Trophoblast cell (in vitro differentiated cells and primary cell): ENCODE results near the gene PLEKHG5.

Experiments used
- DNase-seq, 2 donors: peaks; one replicate each; pipeline ENCODE4 v3.0.0-alpha.2; 2016
- H2AFZ ChIP-seq: 2 replicates; pipeline ENCODE4 v1.6.1; 2013; ENCODE audit warnings: low read length, moderate library complexity, mild to moderate bottlenecking; ENCODE audit not compliant: insufficient read depth, poor library complexity
- H2AK5ac ChIP-seq: 2 replicates; pipeline ENCODE4 v1.6.1; 2013; ENCODE audit warnings: mild to moderate bottlenecking, low read length
- H2BK120ac ChIP-seq: 2 replicates; pipeline ENCODE4 v1.6.1; 2013; ENCODE audit warnings: low read length, mild to moderate bottlenecking, moderate library complexity; ENCODE audit not compliant: insufficient read depth, poor library complexity
- H2BK12ac ChIP-seq: 2 replicates; pipeline ENCODE4 v1.6.1; 2013; ENCODE audit warnings: mild to moderate bottlenecking, low read length, moderate library complexity
- H2BK5ac ChIP-seq: 2 replicates; pipeline ENCODE4 v1.6.1; 2013; ENCODE audit warnings: low read length, low read depth, moderate library complexity, mild to moderate bottlenecking; ENCODE audit not compliant: poor library complexity
- H3K14ac ChIP-seq: 2 replicates; pipeline ENCODE4 v1.6.1; 2013; ENCODE audit warnings: mild to moderate bottlenecking, low read length
- H3K18ac ChIP-seq: 2 replicates; pipeline ENCODE4 v1.6.1; 2013; ENCODE audit warnings: mild to moderate bottlenecking, low read length
- H3K23ac ChIP-seq: 2 replicates; pipeline ENCODE4 v1.6.1; 2013; ENCODE audit warnings: low read length
- H3K27ac ChIP-seq: 2 replicates; pipeline ENCODE4 v1.5.1; 2013; ENCODE audit warnings: low read depth, mild to moderate bottlenecking, inconsistent platforms, low read length, moderate library complexity
- H3K27me3 ChIP-seq: 2 replicates; pipeline ENCODE4 v1.6.1; 2013; ENCODE audit warnings: inconsistent platforms, mild to moderate bottlenecking, low read length, moderate library complexity; ENCODE audit not compliant: insufficient read depth
- H3K36me3 ChIP-seq, 2 experiments: 1 replicate in 1 of 2; 2 replicates in 1 of 2; pipeline ENCODE4 v1.6.1; 2013; ENCODE audit warnings: low read length in 2 of 2, mild to moderate bottlenecking in 2 of 2, moderate library complexity in 1 of 2; ENCODE audit not compliant: insufficient read depth in 2 of 2, control insufficient read depth in 1 of 2
- H3K4ac ChIP-seq: 2 replicates; pipeline ENCODE4 v1.6.1; 2013; ENCODE audit warnings: low read depth, mild to moderate bottlenecking, low read length, moderate library complexity
- H3K4me1 ChIP-seq, 2 experiments: 1 replicate in 1 of 2; 2 replicates in 1 of 2; pipeline ENCODE4 v1.6.1; 2013; ENCODE audit warnings: low read length in 2 of 2, mild to moderate bottlenecking in 2 of 2, moderate library complexity in 1 of 2; ENCODE audit not compliant: insufficient read depth in 2 of 2, control insufficient read depth in 1 of 2
- H3K4me2 ChIP-seq: 2 replicates; pipeline ENCODE4 v1.6.1; 2013; ENCODE audit warnings: inconsistent platforms, mild to moderate bottlenecking, low read length, moderate library complexity
- H3K4me3 ChIP-seq: 2 replicates; pipeline ENCODE4 v1.5.1; 2013; ENCODE audit warnings: mild to moderate bottlenecking, low read depth, low read length, inconsistent platforms
- H3K79me1 ChIP-seq: one replicate; pipeline ENCODE4 v1.6.1; 2013; ENCODE audit warnings: low read length
- H3K79me2 ChIP-seq: 2 replicates; pipeline ENCODE4 v1.6.1; 2013; ENCODE audit warnings: low read length, mild to moderate bottlenecking; ENCODE audit not compliant: control insufficient read depth, insufficient read depth, poor library complexity
- H3K9ac ChIP-seq: 2 replicates; pipeline ENCODE4 v1.6.1; 2013; ENCODE audit warnings: mild to moderate bottlenecking, low read length
- H3K9me3 ChIP-seq: 2 replicates; pipeline ENCODE4 v1.6.1; 2013; ENCODE audit warnings: low read depth, mild to moderate bottlenecking, control low read depth, inconsistent platforms, low read length; ENCODE audit not compliant: insufficient read depth
- H4K12ac ChIP-seq: 2 replicates; pipeline ENCODE4 v1.6.1; 2013; ENCODE audit warnings: low read depth, mild to moderate bottlenecking, low read length, moderate library complexity
- H4K8ac ChIP-seq: 2 replicates; pipeline ENCODE4 v1.6.1; 2013; ENCODE audit warnings: low read depth, mild to moderate bottlenecking, low read length, moderate library complexity
- H4K91ac ChIP-seq: one replicate; pipeline ENCODE4 v1.6.1; 2013; ENCODE audit warnings: low read depth, mild to moderate bottlenecking, low read length, moderate library complexity
- WGBS: extraction: QIAGEN DNeasy Blood & Tissue Kit; methylation state at CpG from one replicate; pipeline ENCODE4 v1.1.7; 2013; ENCODE audit warnings: missing lambda C conversion rate; ENCODE audit not compliant: insufficient read length, insufficient coverage; ENCODE audit errors: extremely low coverage; 5-methylcytosine and 5-hydroxymethylcytosine counted together

PLEKHG5 gene

DNA sequence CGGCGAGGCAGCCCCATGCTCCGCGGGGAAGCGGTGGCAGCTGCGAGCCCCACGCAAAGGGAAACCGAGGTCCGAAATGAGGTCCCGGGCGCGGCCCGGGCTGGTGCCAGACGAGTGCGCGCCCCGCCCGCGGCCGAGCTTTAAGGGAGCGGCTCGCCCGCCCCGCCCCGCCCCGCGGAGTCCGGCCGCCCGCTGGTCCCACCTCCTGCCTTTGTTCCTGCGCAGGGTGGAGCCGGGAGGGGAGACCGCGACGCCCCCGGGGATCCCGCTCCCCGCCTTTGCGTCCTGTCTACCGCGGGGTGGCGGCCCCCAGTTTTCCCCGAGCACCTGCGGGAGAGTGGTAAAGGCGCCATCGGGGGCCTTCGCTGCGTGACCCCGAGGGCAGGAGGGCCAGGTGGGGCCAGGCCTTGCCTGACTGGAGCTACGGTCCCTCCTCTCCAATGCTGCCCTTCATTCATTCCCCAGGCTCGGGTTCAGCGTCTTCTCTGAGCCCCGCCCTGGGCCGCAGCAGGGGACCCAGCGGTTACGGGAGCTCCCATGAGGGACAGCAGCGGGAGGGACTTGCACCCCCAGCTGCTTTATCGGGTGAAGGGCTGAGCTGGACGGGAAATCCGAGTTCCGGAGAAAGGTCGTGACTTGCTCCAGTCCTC, 71.5 kb downstream of the PLEKHG5 start, which contains the start of gene HES2:
HES2 (minus strand) TSS at position 116 of the 650 bp plus-strand sequence; CDS start at position 17, 99 bp downstream.
- Histone ChIP-seq H3K4me3 (no peak within 1 kb of the TSS), H2AFZ (no peak within 1 kb of the TSS), H3K4me1 (peaks cover 4 to 26% of the 10 kb centered on the region in 2 experiments), H3K9ac (no peak within 1 kb of the TSS), H2BK12ac (no peak within 1 kb of the TSS), H2BK120ac (peak within 1 kb of the TSS; percentile 13), H3K36me3 (no peaks in the 10 kb centered on the region), H3K79me2 (no peaks in the 10 kb centered on the region), H3K9me3 (peaks cover 6% of the 10 kb centered on the region), H3K27ac (no peak within 1 kb of the TSS), H3K14ac (no peak within 1 kb of the TSS), H3K18ac (no peak within 1 kb of the TSS), H3K4me2 (peak within 1 kb of the TSS; percentile 53), H3K27me3 (peaks cover 54% of the 10 kb centered on the region), H4K91ac (no peak within 1 kb of the TSS), H3K23ac (no peak within 1 kb of the TSS), H3K4ac (no peak within 1 kb of the TSS), H4K8ac (peak within 1 kb of the TSS; percentile 57), H3K79me1 (peaks cover 3% of the 10 kb centered on the region), H2BK5ac (no peak within 1 kb of the TSS), H4K12ac (no peak within 1 kb of the TSS), H2AK5ac (no peak within 1 kb of the TSS)
- WGBS: no CpG with 5 or more reads among the region's 62 CpGs
- peak in 1 of 2 donors; percentile 62 for DNase-seq

DNA sequence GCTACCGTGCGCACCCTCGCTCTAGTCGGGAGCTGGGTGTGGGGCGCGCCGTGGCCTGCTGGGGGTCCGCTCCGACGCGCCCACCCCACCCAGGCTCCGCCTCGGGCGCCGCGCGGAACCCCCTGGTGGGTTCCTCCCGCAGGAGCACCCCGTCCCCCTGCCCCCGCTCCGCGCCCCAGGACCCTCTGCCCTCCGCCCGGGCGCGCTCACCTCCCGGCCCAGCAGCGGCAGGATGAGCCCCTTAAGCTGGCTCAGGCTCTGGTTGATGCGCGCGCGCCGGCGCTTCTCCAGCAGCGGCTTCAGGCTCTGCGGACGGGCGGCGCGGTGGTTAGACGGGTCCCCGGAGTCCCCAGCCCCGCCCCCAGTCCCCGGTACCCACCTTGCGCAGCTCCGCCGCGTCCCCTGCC, 72.1 kb downstream of the PLEKHG5 start:
- H3K9ac ChIP-seq: no peak overlapping the region
- no CpG with 5 or more reads among the region's 48 CpGs for WGBS
- H3K18ac ChIP-seq: no peak overlapping the region
- peaks cover 8 to 27% of the 10 kb centered on the region in 2 experiments for H3K4me1 ChIP-seq
- H3K14ac ChIP-seq: no peak overlapping the region
- no peak overlapping the region for H2AFZ ChIP-seq
- no peak overlapping the region for H2BK12ac ChIP-seq
- H2BK5ac ChIP-seq: no peak overlapping the region
- peak overlapping the region; percentile 53 for H3K4me2 ChIP-seq
- no peak overlapping the region for H4K8ac ChIP-seq
- no peak overlapping the region for H2BK120ac ChIP-seq
- peaks cover 3% of the 10 kb centered on the region for H3K9me3 ChIP-seq
- H4K12ac ChIP-seq: no peak overlapping the region
- peaks cover 50% of the 10 kb centered on the region for H3K27me3 ChIP-seq
- no peaks in the 10 kb centered on the region for H3K36me3 ChIP-seq
- H3K79me2 ChIP-seq: no peaks in the 10 kb centered on the region
- DNase-seq: no peak
- peaks cover 7% of the 10 kb centered on the region for H3K79me1 ChIP-seq
- H2AK5ac ChIP-seq: no peak overlapping the region
- H3K27ac ChIP-seq: no peak overlapping the region
- H3K4me3 ChIP-seq: no peak overlapping the region
- H3K4ac ChIP-seq: no peak overlapping the region
- H4K91ac ChIP-seq: no peak overlapping the region
- no peak overlapping the region for H3K23ac ChIP-seq

DNA sequence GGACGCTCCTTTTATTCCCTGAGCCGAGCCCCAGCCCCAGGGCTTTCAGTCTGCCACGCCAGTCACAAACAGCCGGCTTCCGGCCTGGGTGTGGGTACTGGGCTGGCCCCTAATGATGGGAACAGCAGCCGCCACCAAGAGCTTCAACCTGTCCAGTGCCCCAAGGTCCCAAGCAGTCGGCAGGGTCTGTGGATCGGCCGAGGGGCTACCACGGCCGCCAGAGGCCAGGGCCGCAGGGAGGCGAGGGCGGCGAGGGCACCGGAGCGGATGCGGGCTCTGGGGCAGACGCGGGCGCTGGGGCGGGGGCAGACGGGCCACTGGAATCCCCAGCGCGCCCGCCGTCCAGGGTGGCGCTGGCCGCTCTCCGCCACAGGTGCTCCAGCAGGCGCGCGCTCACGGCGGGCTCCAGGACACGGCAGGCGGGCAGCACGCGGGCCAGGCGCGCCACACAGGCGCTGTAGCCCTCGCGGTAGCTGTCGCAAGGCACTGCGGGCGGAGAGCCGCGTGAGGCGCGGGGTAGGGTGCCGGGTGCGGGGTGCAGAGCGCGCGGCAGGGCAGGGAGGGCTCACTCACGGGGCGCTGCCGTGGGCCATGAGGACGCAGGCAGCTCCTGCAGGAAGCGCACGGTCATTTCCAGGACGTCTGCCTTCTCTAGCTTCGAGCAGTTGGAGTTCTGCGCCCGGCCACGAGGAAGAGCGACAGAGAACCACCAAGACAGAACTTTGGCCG, 72.6 kb downstream of the PLEKHG5 start:
- H3K79me1 ChIP-seq: peaks cover 8% of the 10 kb centered on the region
- H2BK12ac ChIP-seq: no peak overlapping the region
- peak; percentile 50 to 64 for DNase-seq
- H3K9me3 ChIP-seq: peaks cover 6% of the 10 kb centered on the region
- peaks cover 44% of the 10 kb centered on the region for H3K27me3 ChIP-seq
- H3K4me1 ChIP-seq: peaks cover 8 to 27% of the 10 kb centered on the region in 2 experiments
- H4K8ac ChIP-seq: no peak overlapping the region
- H3K27ac ChIP-seq: no peak overlapping the region
- no peaks in the 10 kb centered on the region for H3K79me2 ChIP-seq
- no peak overlapping the region for H3K4me3 ChIP-seq
- no peak overlapping the region for H3K14ac ChIP-seq
- no peak overlapping the region for H4K91ac ChIP-seq
- no CpG with 5 or more reads among the region's 69 CpGs for WGBS
- no peak overlapping the region for H2BK5ac ChIP-seq
- no peak overlapping the region for H4K12ac ChIP-seq
- H3K18ac ChIP-seq: no peak overlapping the region
- no peak overlapping the region for H2AK5ac ChIP-seq
- H3K4ac ChIP-seq: no peak overlapping the region
- no peaks in the 10 kb centered on the region for H3K36me3 ChIP-seq
- no peak overlapping the region for H2AFZ ChIP-seq
- H3K4me2 ChIP-seq: peak overlapping the region; percentile 14
- no peak overlapping the region for H3K23ac ChIP-seq
- H2BK120ac ChIP-seq: no peak overlapping the region
- no peak overlapping the region for H3K9ac ChIP-seq

DNA sequence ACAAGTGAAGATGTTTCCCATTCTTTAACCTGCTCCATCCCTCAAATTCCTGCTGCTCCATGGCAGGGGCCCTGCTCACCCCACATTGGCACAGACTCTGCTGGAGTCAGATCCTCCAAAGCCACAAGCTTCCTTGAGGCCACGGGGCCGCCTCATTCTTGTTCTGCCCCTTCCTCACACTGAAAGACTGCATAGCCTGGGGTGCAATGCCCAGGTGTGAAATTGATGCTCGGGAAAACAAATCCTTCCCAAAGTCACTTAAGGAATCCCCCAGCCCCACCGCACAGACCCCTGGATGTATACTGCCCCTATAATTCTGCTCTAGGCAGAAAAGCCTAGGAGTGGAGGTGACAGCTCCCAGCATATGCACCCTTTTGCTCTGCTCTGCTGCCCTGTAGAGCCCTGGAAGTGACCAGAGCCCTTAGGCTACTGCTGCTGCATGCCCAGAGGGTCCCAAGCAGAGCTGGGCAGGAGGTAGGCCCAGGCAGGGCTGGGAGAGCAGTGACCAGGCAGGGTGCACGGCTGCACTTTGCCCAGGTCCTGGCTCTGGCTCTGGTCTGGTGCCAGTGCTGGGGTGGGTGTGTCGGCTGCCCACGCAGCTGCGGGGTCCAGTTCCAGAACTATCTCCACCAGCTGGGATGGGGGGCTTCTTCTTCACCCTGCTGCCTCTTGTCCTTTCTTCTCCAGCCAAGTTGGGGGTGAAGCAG, 73.4 kb downstream of the PLEKHG5 start:
- H3K4ac ChIP-seq: no peak overlapping the region
- H2BK5ac ChIP-seq: no peak overlapping the region
- H3K9ac ChIP-seq: no peak overlapping the region
- peaks cover 8% of the 10 kb centered on the region for H3K79me1 ChIP-seq
- H3K36me3 ChIP-seq: no peaks in the 10 kb centered on the region
- H3K79me2 ChIP-seq: no peaks in the 10 kb centered on the region
- no peak overlapping the region for H3K4me2 ChIP-seq
- no peak overlapping the region for H2BK120ac ChIP-seq
- no peak overlapping the region for H4K8ac ChIP-seq
- no peak overlapping the region for H3K18ac ChIP-seq
- no peak overlapping the region for H2AK5ac ChIP-seq
- no peak overlapping the region for H3K14ac ChIP-seq
- no peak overlapping the region for H3K27ac ChIP-seq
- H4K12ac ChIP-seq: no peak overlapping the region
- no CpG with 5 or more reads among the region's 8 CpGs for WGBS
- no peak overlapping the region for H4K91ac ChIP-seq
- no peak overlapping the region for H3K4me3 ChIP-seq
- no peak overlapping the region for H3K23ac ChIP-seq
- H3K4me1 ChIP-seq: peaks cover 8 to 27% of the 10 kb centered on the region in 2 experiments
- H2AFZ ChIP-seq: no peak overlapping the region
- peaks cover 41% of the 10 kb centered on the region for H3K27me3 ChIP-seq
- no peak overlapping the region for H2BK12ac ChIP-seq
- peaks cover 6% of the 10 kb centered on the region for H3K9me3 ChIP-seq
- no peak for DNase-seq
